DMS153 treated with DMSO at 0.1 percent for 48 hours (cell line): ENCODE measurements around the gene COL12A1.

Experiments used
- DNase-seq: peaks from one replicate; lab custom pipeline; 2025; ENCODE audit not compliant: unreplicated experiment; lab: John Stamatoyannopoulos, UW

The COL12A1 gene

GRCh38 chr6:75049308-75049707 is 156.5 kb downstream of the COL12A1 start:
- no peak for DNase-seq

GRCh38 chr6:75044846-75045245 is 161.0 kb downstream of the COL12A1 start:
- DNase-seq, result no peak

DNA sequence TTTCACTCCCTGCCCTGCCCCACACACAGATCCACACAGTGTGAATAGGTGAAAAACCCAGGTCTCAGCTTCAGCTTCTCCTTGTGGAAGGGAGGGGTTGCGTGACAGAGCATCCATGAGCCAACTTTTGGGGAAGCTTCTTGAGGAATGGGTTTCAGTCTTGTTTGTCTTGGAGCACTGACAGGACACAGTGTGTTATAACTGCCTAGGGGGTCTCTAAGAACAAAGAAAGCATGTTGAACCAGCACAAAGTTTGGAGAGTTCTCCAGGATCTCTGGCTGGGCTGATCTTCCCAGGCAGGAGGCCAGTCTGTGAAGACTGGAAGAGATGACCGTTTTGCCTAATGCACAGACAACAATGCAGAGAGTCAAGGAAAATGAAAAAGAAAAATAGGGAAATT is 164.5 kb downstream of the COL12A1 start:
- DNase-seq, result no peak
